ENCODE measurements around the gene SLBP.

Gene SLBP

DNA sequence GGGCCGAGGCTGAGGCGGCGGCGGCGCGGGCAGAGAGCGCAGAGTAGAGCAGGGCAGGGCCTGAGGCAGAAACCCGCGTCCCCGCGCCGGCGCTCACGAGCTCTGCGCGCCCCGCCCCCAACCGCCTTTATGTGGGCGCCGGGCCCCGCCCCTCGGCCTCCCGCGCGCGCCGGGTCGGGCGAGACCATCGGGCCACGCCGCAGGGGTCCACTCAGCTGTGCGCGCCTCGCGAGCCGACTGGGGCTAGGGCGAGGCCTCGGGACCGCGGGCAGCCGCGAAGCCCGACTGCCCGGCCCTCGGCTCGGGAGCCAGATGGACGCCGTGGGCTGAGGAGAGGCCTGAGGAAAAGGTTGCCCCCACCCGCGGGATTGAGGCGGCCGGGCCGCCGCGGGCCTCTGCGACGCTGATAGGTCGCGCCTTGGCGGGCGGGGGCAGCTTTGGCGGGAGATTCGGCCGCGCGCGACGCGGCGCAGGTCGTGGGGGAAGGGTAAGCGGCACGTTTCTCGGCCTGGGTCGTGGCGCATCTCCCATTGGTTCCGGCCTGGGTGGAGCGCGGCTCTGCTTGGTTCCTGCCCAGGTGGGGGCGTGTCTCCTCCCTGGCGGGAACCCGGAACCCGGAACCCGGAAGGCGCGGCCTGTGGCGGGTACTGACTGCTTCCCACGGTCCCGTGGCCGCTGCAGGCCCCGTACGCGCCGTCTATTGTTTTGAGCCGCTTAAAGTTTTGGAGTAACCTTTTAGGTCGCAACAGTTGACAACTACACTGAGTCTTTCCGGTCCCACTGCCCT lies at the start of gene SLBP:
SLBP (minus strand) TSS at position 104 of the 787 bp plus-strand sequence. CDS start 131 bp downstream, outside the sequence.
- peak; percentile 99 for DNase-seq (ENCODE audit: low spot score)

DNA sequence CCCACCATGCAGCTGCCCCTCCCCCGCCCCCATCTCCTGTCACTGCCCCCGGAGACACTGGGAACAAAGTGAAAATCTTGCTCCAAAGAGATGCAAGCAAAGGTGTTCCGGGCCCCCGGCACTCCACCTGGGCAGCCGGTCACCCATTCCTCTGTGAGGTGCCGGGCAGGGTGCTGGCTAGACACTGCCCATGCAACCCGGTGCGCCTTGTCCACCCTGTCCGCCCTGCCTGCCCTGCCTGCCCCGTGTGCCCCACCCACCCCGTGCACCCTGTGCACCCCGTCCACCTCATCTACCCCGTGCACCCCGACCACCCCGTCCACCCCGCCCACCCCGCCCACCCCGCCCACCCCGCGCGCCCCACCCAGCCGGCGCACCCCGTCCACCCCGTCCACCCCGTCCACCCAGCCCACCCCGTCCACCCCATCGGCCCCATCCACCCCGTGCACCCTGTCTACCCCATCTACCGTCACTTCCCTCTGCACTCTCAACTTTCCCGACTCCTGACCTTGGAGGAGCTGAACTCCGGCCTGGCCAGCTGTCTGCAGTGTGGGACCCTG lies 49.1 kb upstream of the SLBP start:
- no peak for DNase-seq (ENCODE audit: low spot score)

GRCh38 chr4:1760521-1761071 lies 48.5 kb upstream of the SLBP start:
- DNase-seq (ENCODE audit: low spot score) = no peak

DNA sequence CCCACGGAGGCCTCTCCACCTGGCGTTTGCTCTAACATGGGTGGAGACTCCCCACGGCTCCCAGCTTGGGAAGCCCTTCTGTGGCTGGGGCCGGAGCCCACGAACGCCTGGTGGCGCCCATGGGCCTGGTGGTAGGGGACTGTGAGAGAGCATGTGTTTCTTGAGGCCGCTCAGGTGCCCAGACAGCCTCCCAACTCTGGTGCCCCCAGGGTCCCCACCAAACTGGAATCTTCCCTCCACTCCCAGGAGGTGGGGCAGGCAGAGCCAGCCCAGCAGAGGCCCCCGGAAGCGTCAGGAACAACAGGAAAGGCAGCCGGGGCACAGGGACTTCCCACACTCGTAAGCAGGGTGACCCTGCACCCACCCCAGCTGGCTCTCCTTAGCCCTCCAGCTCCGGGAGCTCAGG lies 47.7 kb upstream of the SLBP start:
- DNase-seq (ENCODE audit: low spot score) = no peak

- no peak for DNase-seq (ENCODE audit: low spot score)
Measured at GRCh38 chr4:1759170-1759817, 47.2 kb upstream of the SLBP start.

DNA sequence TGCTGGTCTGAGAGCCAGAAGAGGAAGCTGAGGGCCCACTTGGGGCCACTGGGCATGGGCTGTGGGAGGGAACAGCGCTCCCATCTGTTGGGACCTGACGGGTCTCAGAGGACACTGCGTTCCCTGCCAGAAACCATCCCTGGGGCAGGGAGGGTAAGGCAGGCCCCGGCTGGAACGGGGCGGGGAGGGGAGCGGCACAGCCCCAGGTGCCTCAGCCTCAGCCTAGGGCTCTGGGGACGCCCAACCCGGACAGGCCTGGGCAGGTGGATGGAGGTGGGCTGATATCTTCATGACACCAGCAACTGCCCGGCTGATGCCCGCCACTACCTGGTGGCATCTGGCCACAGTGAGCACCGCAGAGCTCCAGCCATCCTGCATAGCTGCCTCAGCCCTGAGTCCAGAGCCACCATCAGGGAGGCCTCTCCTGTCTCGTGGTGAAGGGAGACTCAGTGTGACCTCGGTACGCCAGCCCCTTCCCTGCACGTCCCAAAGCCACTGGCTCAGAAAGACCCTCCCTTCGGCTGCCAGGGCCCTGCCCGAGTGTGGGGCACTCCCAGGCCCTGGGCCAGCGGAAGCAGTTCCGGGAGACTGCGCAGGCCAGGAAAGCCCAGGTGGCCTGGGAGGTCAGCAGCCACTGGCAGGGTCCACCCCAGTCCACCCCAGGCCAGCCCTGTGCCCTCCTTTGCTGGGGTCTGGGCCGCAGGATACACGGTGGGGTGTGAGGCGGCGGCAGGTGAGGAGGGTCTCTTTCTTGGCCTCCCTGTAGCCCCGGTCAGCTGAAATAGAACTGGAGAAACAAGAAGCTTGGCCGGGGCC lies 46.4 kb upstream of the SLBP start:
- DNase-seq (ENCODE audit: low spot score) = no peak

DNA sequence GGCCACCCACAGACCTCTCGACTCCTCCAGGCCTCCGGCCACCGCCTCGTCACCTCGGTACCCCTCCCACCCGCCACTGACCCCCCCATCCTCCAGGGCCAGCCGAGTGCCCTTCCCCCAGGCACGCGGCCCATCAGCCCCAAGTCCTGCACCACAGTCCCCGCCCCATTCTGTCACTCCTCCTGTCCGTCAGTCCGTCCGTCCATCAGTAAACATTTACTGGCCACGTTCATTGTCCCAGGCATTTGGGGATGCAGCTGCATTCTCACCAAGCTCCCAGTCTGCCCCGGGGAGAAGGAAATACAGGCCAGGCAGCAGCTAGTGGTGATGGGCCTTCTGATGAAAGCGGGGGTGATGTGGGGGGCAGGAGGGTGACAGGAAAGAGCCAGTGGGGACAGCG lies 45.7 kb upstream of the SLBP start:
- no peak for DNase-seq (ENCODE audit: low spot score)

DNA sequence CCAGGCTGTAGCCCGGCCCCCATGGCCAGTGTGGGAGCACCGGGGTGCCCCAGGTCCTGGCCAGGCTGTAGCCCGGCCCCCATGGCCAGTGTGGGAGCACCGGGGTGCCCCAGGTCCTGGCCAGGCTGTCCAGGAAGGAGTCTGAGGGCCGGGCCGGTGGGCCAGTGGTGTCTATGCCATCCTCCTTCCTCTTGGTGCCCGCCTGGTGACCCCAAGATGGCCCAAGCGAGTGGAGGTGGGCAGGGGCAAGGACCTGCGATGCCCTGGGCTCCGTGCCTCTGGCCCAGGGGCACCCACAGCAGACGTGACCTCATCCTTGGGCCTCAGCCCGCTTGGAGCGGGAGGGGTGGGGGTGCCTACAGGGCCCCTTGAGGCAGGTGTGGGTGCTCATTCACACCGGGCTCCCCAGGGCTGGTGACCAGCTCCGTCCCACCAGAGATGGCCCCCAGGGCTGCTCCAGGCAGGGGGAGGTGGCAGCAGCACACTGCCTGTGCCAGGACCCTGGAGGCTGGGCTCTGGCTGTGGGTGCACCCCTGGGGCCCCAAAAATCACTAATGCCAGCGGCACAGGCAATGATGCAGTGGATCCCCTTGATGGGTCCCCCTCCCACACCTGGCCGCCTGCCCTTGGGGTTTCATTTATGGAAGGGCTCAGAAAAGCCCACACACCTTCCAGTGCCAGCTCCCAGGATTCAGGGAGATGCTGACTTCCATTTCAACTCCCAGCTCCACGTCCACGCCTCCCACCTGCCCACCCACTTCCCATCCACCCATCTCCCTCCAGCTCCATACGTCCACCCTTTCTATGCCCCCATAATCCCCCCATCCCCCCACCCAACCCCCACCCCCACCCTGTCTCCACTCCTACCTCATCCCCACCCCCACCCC lies 45.0 kb upstream of the SLBP start:
- DNase-seq (ENCODE audit: low spot score) = no peak

DNA sequence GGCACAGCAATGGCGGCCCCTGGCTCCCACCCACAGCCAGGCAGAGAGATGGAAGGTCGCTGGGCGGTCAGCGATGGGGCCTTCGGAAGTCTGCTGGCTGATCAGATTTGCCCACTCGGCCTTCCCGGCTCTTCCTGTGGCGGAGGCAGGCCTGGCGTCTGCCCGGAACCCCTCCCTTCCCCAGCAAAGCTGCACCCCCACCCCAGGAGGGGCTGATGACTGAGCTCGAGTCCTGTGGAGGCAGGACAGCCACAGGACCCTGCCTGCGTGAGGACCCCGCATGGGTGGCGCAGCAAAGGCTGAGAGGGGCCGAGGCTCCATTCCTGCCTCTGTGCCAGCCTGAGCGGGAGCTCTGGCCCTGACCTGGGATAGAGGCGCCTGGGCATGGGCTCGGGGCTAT lies 44.0 kb upstream of the SLBP start:
- DNase-seq (ENCODE audit: low spot score) = no peak

- no peak for DNase-seq (ENCODE audit: low spot score)
Measured at GRCh38 chr4:1755297-1755696, 43.2 kb upstream of the SLBP start.

DNA sequence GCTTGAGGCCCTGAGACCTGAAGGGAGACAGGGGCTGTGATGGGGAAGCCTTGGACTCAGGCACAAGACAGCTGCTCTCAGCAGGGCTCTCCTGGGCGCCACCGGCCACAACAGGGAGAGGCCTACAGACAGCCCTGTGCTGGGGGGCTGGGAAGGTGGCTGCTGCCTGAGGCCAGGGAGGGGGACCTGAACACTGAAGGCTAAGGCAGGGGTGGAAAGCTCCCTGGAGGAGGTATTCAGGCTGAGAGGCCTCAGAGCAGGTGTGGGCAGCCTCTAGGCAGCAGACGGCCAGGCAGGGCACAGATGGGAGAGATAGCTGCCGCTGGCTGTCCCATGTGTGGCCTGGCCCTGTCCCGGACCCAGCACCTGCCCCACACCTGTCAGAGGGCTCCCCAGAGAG lies 42.2 kb upstream of the SLBP start:
- DNase-seq (ENCODE audit: low spot score) = no peak

DNA sequence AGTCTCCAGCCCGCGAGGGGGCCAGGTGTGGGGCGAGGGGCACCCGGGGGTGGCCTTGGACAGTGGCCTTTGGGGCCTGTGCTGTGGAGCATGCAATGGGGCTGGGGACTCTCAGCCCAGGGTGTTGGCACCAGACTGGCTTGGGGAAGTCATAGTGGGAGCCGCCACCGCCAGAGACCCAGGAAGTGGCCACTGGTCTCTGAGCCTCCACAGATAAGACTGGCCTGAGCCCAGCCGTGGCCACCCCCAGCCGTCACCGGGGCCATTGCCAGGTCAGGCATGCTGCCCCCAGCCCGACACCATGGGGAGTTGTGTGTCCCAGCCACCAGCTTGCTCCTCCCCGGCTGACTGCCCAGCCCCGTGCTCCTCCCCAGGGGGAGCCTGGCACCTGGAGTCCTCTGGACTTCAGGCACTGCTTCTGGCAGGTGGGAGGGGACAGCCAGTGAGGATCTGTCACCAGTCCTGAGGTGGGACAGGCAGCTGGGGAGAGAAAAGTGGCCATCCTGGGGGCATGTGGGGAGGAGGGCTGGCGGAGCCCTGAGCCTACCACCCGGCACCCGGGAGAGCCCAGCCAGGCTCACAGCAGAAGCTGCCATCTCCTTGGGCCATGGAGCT lies 41.7 kb upstream of the SLBP start:
- DNase-seq (ENCODE audit: low spot score) = no peak

DNA sequence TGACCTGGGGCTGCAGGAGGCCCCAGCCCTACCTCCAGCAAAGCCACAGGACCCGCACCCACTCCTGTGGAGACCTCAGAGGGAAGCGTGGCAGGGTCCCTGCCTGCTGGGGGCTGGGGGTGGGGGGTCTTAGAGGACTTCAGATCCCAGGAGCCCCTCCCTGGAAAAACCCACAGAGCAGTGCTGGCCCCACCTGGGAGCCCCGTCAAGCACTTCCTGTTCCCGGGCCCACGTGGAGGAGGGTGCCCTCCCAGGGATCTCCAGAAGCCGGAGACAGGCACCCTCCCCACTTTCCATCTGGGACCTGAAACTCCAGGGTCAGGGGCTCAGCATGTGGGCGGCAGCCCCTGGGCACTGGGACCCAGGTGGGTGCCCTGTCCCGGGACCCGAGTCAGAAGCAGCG lies 41.2 kb upstream of the SLBP start:
- no peak for DNase-seq (ENCODE audit: low spot score)

DNA sequence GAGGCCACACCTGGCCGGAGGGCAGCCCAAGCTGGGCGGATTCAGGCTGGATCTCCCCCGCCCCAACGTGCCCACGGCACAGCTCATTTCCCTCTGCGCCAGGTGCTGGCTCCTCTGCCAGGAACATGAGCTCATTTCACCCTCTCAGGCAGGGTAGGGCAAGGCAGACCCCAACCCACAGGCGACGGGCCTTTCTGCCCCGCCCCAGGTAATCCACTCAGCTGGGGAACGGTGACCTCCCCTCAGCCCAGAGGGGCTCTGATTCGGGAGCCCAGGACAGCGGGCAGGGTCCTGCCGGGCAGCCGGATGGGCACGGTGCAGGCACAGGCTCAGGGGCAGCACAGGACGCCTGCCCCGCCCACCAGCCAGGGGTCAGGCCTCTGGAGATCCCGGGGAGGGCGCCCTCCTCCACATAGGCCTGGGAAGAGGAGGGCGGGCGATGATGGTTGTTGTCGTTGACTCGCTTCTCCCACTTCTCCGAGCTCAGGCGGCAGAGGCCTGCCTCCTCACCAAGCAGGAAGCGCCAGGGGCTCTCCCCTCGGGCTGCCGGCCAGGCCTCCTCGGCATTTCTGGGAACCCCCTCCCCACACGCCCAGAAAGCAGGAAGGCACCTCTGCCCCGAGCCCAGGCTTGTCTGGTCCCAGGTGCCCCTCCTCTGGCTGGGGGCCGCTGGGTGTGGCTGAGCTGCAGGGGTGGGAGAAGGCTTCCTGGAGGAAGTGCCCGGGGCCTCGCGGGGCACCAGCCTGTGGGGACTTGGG lies 40.3 kb upstream of the SLBP start:
- DNase-seq (ENCODE audit: low spot score) = no peak

- DNase-seq (ENCODE audit: low spot score) = no peak
Measured at GRCh38 chr4:1751919-1752283, 39.8 kb upstream of the SLBP start.

GRCh38 chr4:1751155-1751918 lies 39.2 kb upstream of the SLBP start:
- no peak for DNase-seq (ENCODE audit: low spot score)

GRCh38 chr4:1750381-1751154 lies 38.4 kb upstream of the SLBP start:
- DNase-seq (ENCODE audit: low spot score) = no peak

DNA sequence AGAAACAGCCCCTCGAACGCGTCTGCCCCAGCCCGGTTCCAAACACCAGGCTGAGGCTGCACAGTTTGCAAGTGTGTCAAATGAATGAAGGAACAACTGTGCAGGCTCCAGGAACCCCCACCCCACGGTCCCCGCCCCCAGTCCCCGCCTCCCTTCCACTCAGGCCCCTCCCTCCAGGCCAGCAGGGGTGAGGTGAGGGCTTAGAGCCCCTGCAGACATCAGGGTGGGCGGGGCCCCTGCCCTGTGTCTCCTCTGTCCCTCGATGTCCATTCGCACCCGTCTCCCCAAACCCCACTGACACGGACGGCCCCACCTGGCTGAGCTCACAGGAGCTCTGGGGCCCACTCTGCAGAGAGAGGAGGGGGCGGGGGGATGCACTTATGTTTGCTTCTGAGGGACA lies 37.7 kb upstream of the SLBP start:
- DNase-seq (ENCODE audit: low spot score) = no peak

- DNase-seq (ENCODE audit: low spot score) = no peak
Measured at GRCh38 chr4:1749370-1749769, 37.3 kb upstream of the SLBP start.
